Measurements from ENCODE around the gene ELOVL5. TPM values are rescaled to one million over a fixed set of nuclear protein-coding genes. Genes with fewer than 3 reads are reported as not detected.

The ELOVL5 gene
- total RNA-seq, 4 donors from 2014 or later = 55.2 to 80.2 (median 64.8) TPM

DNA sequence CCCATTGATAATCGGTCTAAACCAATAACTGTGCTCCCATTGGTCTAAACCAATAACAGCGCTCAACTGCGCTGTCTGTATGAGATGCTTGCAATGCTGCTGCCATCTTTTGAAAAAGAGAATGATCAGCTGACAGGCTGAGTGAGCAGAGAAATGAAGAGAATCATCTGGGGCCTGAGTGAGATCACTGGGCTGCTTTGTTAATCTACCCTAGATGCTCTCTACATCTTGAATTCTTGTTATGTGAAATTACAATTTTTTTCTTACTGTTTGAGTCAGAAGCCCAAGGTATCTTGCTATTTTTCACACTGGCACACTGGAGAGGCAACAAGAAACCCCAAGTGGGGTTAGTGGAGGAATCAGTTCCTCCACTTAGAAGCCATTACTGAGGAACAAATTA lies 108.6 kb downstream of the ELOVL5 start:
- Histone ChIP-seq H3K27ac (replicated peaks in 1 of 4) (no peak overlapping the region), H3K36me3 (no peaks in the 10 kb centered on the region), H3K9me3 (peaks cover 0 to 5% (median 0%) of the 10 kb centered on the region in 4 donors), H3K4me3 (no peak overlapping the region), H3K27me3 (no peaks in the 10 kb centered on the region), H3K4me1 (no peaks in the 10 kb centered on the region)
- no peak for TF ChIP-seq POLR2AphosphoS5 (IDR thresholded peaks at IDR 0.05)
- no peak for TF ChIP-seq POLR2A (IDR thresholded peaks at IDR 0.05; ENCODE audit: low read depth)
- no peak for TF ChIP-seq EP300 (IDR thresholded peaks at IDR 0.05)
- TF ChIP-seq, protein P1, sequence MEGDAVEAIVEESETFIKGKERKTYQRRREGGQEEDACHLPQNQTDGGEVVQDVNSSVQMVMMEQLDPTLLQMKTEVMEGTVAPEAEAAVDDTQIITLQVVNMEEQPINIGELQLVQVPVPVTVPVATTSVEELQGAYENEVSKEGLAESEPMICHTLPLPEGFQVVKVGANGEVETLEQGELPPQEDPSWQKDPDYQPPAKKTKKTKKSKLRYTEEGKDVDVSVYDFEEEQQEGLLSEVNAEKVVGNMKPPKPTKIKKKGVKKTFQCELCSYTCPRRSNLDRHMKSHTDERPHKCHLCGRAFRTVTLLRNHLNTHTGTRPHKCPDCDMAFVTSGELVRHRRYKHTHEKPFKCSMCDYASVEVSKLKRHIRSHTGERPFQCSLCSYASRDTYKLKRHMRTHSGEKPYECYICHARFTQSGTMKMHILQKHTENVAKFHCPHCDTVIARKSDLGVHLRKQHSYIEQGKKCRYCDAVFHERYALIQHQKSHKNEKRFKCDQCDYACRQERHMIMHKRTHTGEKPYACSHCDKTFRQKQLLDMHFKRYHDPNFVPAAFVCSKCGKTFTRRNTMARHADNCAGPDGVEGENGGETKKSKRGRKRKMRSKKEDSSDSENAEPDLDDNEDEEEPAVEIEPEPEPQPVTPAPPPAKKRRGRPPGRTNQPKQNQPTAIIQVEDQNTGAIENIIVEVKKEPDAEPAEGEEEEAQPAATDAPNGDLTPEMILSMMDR (IDR thresholded peaks at IDR 0.05) = no peak
- no peak for DNase-seq (ENCODE audit: extremely low spot score)
- intact Hi-C loops (cut with DNase I) = no loop called here
- 94% methylated on average over 3 of the region's 3 CpGs for WGBS

DNA sequence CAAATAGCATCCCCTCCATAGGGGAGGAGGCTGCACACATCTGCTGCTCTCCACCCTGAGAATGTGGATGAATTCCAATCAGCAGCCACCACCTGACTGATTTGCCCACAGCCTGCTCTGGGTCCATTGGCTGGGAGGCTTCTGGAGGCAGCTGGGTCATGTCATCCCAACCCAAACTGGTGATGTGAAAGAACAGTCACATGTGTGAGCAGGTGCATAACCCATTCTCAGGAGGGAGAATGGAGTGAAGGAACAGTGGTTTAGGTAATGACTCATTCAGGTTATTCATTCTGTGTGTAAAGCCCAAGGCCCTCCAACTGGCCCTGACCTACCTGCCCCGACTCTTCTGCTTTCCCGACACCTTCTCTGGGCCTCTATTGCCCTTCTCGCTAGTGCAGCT lies 109.2 kb downstream of the ELOVL5 start:
- H3K27me3 ChIP-seq = no peaks in the 10 kb centered on the region
- TF ChIP-seq, protein P1 (IDR thresholded peaks at IDR 0.05) = no peak
- no peak for TF ChIP-seq POLR2AphosphoS5 (IDR thresholded peaks at IDR 0.05)
- no peak for TF ChIP-seq EP300 (IDR thresholded peaks at IDR 0.05)
- TF ChIP-seq POLR2A (IDR thresholded peaks at IDR 0.05; ENCODE audit: low read depth) = no peak
- intact Hi-C loops (cut with DNase I) = no loop called here
- H3K4me1 ChIP-seq = no peaks in the 10 kb centered on the region
- WGBS = 80% methylated on average over 2 of the region's 3 CpGs
- H3K27ac ChIP-seq (replicated peaks in 1 of 4) = no peak overlapping the region
- no peak for DNase-seq (ENCODE audit: extremely low spot score)
- H3K4me3 ChIP-seq = no peak overlapping the region
- H3K36me3 ChIP-seq = no peaks in the 10 kb centered on the region
- H3K9me3 ChIP-seq = peaks cover 0 to 5% (median 0%) of the 10 kb centered on the region in 4 donors

DNA sequence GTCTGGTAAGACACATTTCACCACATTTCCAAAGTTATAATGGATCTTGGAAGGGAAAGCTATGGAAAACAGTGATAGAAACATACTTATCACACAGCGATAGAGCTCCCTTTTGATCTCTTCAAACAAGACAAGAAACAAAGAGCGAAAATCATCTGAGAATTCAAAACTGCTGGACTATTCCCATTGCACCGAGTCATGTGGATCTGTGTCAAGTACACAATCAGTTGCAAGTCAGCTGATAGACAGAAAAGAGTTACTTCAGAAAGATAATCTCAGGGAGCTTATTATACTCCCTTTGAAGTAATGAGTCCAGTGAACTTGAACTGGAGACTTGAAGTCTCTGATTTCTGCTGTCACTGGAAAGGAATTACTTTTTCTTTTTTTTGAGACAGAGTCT lies 110.4 kb downstream of the ELOVL5 start:
- no peak overlapping the region for H3K27ac ChIP-seq (replicated peaks in 1 of 4)
- no peak for DNase-seq (ENCODE audit: extremely low spot score)
- H3K4me3 ChIP-seq = no peak overlapping the region
- no peaks in the 10 kb centered on the region for H3K27me3 ChIP-seq
- WGBS = 86% methylated on average over 3 of the region's 3 CpGs
- no peak for TF ChIP-seq EP300 (IDR thresholded peaks at IDR 0.05)
- TF ChIP-seq POLR2A (IDR thresholded peaks at IDR 0.05; ENCODE audit: low read depth) = no peak
- no peak for TF ChIP-seq POLR2AphosphoS5 (IDR thresholded peaks at IDR 0.05)
- TF ChIP-seq, protein P1 (IDR thresholded peaks at IDR 0.05) = no peak
- H3K9me3 ChIP-seq = peaks cover 0 to 5% (median 0%) of the 10 kb centered on the region in 4 donors
- H3K36me3 ChIP-seq = no peaks in the 10 kb centered on the region
- H3K4me1 ChIP-seq = no peaks in the 10 kb centered on the region
- intact Hi-C loops (cut with DNase I) = no loop called here

DNA sequence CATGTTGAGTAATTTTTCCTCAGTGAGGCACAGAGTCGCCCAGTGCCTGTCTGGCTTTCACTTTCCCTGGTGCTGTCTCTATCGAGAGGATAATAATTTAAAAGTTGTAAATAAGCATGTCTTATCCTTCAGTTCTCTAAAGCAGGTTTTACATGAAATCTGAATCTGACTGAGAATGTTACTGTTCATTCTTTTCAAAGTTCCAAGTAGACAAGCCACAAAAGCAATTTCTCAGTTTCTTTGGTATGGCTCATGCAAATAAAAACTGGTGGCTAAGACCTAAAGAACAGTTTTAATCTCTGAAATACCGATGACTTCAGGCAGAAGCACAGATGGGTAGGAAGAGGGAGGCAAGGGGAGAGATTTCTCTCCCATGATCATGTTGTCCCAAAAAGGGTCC lies 112.5 kb downstream of the ELOVL5 start:
- Histone ChIP-seq H3K4me3 (no peak overlapping the region), H3K9me3 (peaks cover 0 to 5% (median 0%) of the 10 kb centered on the region in 4 donors), H3K27me3 (no peaks in the 10 kb centered on the region), H3K36me3 (no peaks in the 10 kb centered on the region), H3K4me1 (no peaks in the 10 kb centered on the region), H3K27ac (replicated peaks in 1 of 4) (no peak overlapping the region)
- intact Hi-C loops (cut with DNase I) = no loop called here
- TF ChIP-seq POLR2AphosphoS5 (IDR thresholded peaks at IDR 0.05) (no peak), EP300 (IDR thresholded peaks at IDR 0.05) (no peak), POLR2A (IDR thresholded peaks at IDR 0.05; ENCODE audit: low read depth) (no peak)
- TF ChIP-seq, protein P1 (IDR thresholded peaks at IDR 0.05) = no peak
- WGBS = 84% methylated on average over 3 of the region's 3 CpGs
- DNase-seq (ENCODE audit: extremely low spot score) = no peak

DNA sequence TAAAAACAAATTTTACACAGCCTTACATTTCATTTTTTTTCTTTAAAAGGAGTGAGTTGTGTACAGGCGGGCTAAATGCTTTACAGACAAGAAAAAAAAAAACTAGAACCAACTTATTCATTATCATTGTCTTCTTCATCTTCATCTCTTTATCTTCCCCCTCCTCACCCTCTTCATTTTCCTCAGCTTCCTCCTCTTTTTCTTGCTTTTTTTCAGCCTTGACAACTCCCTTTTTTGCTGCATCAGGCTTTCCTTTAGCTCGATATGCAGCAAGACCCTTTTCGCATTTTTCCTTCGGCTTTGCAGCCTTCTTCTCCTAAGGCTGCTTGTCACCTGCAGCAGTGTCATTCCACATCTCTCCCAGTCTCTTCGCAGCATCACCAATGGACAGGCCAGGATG lies 113.2 kb downstream of the ELOVL5 start:
- WGBS = 93% methylated on average over 5 of the region's 5 CpGs
- no peaks in the 10 kb centered on the region for H3K36me3 ChIP-seq
- no peak overlapping the region for H3K27ac ChIP-seq (replicated peaks in 1 of 4)
- H3K4me3 ChIP-seq = no peak overlapping the region
- TF ChIP-seq, protein P1 (IDR thresholded peaks at IDR 0.05) = no peak
- TF ChIP-seq POLR2AphosphoS5 (IDR thresholded peaks at IDR 0.05) (no peak), EP300 (IDR thresholded peaks at IDR 0.05) (no peak), POLR2A (IDR thresholded peaks at IDR 0.05; ENCODE audit: low read depth) (no peak)
- H3K4me1 ChIP-seq = no peaks in the 10 kb centered on the region
- H3K9me3 ChIP-seq = peaks cover 0 to 5% (median 0%) of the 10 kb centered on the region in 4 donors
- no peak for DNase-seq (ENCODE audit: extremely low spot score)
- intact Hi-C loops (cut with DNase I) = no loop called here
- H3K27me3 ChIP-seq = no peaks in the 10 kb centered on the region

Data from esophagus muscularis mucosa (tissue), 4 donors.